ENCODE data around the gene MAD1L1. TPM values are rescaled to one million over a fixed set of nuclear protein-coding genes. Genes with fewer than 3 reads are reported as not detected.

The MAD1L1 gene
- total and polyA plus RNA-seq, 3 experiments from 2014 or later = 43.6 to 185 (median 47.3) TPM

DNA sequence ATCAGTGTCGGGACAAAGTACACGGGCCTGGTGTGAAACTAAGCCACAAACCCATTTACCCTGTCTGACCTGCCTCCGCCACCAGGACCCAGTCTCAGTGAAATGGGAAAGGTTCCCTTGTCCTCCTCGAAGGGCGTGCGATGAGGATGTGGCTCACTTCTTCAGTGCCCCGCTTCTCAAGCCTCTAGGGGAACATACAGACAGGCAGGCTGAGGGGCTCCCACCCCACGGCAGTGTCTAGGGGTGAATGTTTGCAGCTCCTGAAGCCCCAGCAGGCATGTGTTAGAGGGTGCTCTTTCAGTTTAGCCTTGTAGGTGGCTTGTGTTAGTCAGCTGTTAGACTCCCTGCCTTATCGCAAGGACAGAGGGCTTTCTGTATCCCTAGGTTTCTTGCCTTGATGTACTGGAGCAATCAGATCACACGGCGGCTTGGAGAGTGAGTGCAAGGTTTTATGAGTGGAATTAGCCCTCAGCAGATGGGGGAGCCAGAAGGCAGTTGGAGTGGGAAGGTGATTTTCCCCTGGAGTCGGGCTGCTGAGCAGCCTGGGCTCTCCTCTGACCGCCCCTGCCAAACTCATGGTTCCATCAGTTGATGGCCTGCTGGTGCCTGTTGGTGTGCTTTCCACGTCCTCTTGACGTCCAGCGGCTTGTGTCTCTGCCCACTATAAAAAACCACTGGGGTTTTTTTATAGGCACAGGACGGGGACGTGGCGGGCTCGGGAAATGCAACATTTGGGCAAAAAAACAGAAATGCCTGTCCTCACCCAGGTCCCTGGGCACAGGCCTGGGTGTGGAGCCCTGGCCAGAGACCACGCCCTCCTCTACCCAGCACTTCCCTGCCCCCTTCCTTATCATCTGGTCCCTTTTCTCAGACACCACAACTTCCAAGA lies 10.0 kb upstream of the MAD1L1 start:
- H3K4me1 Mint-ChIP-seq = peaks cover 9 to 23% (median 19%) of the 10 kb centered on the region in 3 donors
- no peaks in the 10 kb centered on the region for H3K27me3 ChIP-seq (ENCODE audit: insufficient read depth, low read length, poor library complexity, severe bottlenecking)
- peak overlapping the region; percentile 70 for H3K27ac ChIP-seq (ENCODE audit: low read depth, low read length)
- H3K27ac Mint-ChIP-seq = peak overlapping the region; percentile 79 to 95 (median 92)
- ChIA-PET POLR2A (interaction anchor here (1.6 kb wide), 1 partner anchor 111 kb away, joined by 6 read pairs; the partner anchor contains the start of gene EIF3B), CTCF (interaction anchor here (1.1 to 1.6 kb wide), 3 partner anchors 106 to 226 kb away, joined by 3 to 4 read pairs (median 3); no protein-coding TSS in a partner anchor)
- H3K4me3 Mint-ChIP-seq = peak overlapping the region; percentile 84 to 97 (median 94)
- H3K4me3 ChIP-seq (ENCODE audit: low read length) = peak overlapping the region; percentile 72
- H3K9me3 ChIP-seq (ENCODE audit: low read length) = no peaks in the 10 kb centered on the region
- no peaks in the 10 kb centered on the region for H3K9me3 Mint-ChIP-seq
- H3K4me1 ChIP-seq (ENCODE audit: insufficient read depth, low read length) = peaks cover 13% of the 10 kb centered on the region
- DNase-seq = peak in 1 of 5 donors; percentile 25
- peaks cover 6% of the 10 kb centered on the region for H3K36me3 ChIP-seq (ENCODE audit: insufficient read depth, low read length)
- no peaks in the 10 kb centered on the region for H3K27me3 Mint-ChIP-seq
- peaks cover 0 to 31% (median 0%) of the 10 kb centered on the region in 3 donors for H3K36me3 Mint-ChIP-seq

DNA sequence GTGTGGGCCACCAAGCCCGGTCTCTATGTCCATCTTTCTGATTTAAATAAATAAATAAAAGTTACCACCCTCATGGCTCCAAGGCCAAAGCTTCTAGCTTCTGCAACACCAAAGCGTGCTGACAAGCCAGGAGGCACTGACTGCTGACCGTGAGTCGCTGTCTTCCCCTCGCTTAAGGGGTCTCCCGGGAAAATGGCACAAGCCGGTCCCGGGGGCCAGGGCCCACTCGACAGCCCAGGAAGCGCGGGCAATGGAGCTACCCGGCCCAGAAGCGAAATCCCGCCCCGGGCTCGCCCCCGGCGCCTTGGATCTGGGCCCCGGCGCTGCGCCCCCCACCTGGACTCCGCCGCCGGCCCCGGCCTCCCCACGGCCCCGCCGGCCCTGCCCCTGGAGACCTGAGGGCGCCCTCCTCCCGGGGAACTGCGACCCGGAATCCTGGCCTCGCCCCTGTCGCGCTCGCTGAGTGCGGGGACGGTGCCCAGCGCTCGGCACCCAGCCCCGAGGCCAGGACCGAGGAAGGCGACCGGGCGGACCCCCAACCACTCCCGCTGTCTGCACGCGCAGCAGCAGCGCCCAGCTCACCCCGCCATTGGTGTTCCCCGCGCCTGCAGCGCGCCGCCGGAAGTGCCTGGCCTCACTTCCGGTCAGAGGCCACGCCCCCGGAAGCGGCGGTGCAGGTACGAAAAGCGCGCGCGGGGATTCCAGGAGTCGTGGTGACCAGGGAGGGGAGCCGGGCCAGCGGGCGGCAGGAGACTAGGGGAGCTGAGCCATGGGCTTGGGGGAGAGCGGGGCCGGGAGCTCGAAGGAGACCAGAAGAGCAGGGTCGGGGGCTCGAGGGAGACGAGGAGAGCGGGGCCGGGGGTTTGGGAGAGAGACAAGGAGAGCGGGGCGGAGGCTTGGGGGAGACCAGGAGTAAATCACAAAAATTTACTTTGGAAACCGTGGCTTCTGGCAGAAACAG lies 9.1 kb upstream of the MAD1L1 start, which contains the start of the genes MRM2 and NUDT1:
MRM2 (minus strand) TSS at position 626 of the 961 bp plus-strand sequence; CDS start at position 590, 36 bp downstream.
NUDT1 (plus strand) TSS at position 647 of the 961 bp plus-strand sequence. CDS start 2,349 bp downstream, outside the sequence.
- ChIA-PET CTCF (interaction anchor here (1.1 to 1.6 kb wide), 4 partner anchors 9 to 227 kb away, joined by 3 to 9 read pairs (median 4); partner anchors contain the start of gene MAD1L1), POLR2A (interaction anchor here (0.6 to 1.6 kb wide), 4 partner anchors 9 to 152 kb away, joined by 3 to 6 read pairs (median 4); partner anchors contain the start of genes EIF3B, MAD1L1 and SNX8)
- peak within 1 kb of the TSS; percentile 84 to 97 (median 94) for H3K4me3 Mint-ChIP-seq
- H3K27ac ChIP-seq (ENCODE audit: low read depth, low read length) = peak within 1 kb of the TSS; percentile 70
- no peaks in the 10 kb centered on the region for H3K9me3 ChIP-seq (ENCODE audit: low read length)
- H3K27me3 Mint-ChIP-seq = no peaks in the 10 kb centered on the region
- peaks cover 0 to 40% (median 0%) of the 10 kb centered on the region in 3 donors for H3K36me3 Mint-ChIP-seq
- peaks cover 13% of the 10 kb centered on the region for H3K4me1 ChIP-seq (ENCODE audit: insufficient read depth, low read length)
- no peaks in the 10 kb centered on the region for H3K27me3 ChIP-seq (ENCODE audit: insufficient read depth, low read length, poor library complexity, severe bottlenecking)
- peak; percentile 46 to 71 (median 49) for DNase-seq
- peaks cover 9 to 27% (median 19%) of the 10 kb centered on the region in 3 donors for H3K4me1 Mint-ChIP-seq
- H3K4me3 ChIP-seq (ENCODE audit: low read length) = peak within 1 kb of the TSS; percentile 72
- H3K27ac Mint-ChIP-seq = peak within 1 kb of the TSS; percentile 79 to 95 (median 92)
- no peaks in the 10 kb centered on the region for H3K9me3 Mint-ChIP-seq
- peaks cover 9% of the 10 kb centered on the region for H3K36me3 ChIP-seq (ENCODE audit: insufficient read depth, low read length)

DNA sequence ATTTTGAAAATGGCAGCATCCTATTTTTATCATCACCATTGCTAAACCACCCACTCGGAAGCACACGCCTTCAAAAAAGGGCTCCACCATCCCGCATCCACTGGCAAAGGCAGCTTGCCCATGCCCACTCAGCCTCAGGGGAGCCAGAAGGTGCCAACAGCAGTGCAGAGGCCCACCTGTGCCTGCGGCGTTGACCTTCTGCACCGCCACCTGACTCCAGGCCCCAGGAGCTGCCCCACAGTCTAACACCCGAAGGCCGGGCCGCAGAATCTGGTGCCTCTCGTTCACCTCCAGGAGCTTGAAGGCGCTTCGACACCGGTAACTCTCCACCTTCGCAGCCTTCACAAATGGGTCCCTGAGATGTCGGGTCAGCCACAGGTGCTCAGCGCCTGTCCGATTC lies 6.5 kb upstream of the MAD1L1 start:
- Mint-ChIP-seq H3K27me3 (no peaks in the 10 kb centered on the region), H3K4me1 (peaks cover 10 to 32% (median 25%) of the 10 kb centered on the region in 3 donors), H3K27ac (peak overlapping the region in 1 of 8 donors; percentile 68), H3K36me3 (peaks cover 0 to 50% (median 7%) of the 10 kb centered on the region in 3 donors), H3K4me3 (peak overlapping the region in 3 of 7 donors; percentile 54 to 78 (median 75)), H3K9me3 (no peaks in the 10 kb centered on the region)
- H3K27ac ChIP-seq (ENCODE audit: low read depth, low read length) = no peak overlapping the region
- no peaks in the 10 kb centered on the region for H3K9me3 ChIP-seq (ENCODE audit: low read length)
- no peak for DNase-seq
- H3K27me3 ChIP-seq (ENCODE audit: insufficient read depth, low read length, poor library complexity, severe bottlenecking) = no peaks in the 10 kb centered on the region
- peaks cover 9% of the 10 kb centered on the region for H3K36me3 ChIP-seq (ENCODE audit: insufficient read depth, low read length)
- no peak overlapping the region for H3K4me3 ChIP-seq (ENCODE audit: low read length)
- ChIA-PET CTCF (interaction anchor here (0.8 to 1.7 kb wide), 2 partner anchors 9 to 109 kb away, joined by 3 to 4 read pairs; no protein-coding TSS in a partner anchor), POLR2A (no interaction called here)
- peaks cover 13% of the 10 kb centered on the region for H3K4me1 ChIP-seq (ENCODE audit: insufficient read depth, low read length)

DNA sequence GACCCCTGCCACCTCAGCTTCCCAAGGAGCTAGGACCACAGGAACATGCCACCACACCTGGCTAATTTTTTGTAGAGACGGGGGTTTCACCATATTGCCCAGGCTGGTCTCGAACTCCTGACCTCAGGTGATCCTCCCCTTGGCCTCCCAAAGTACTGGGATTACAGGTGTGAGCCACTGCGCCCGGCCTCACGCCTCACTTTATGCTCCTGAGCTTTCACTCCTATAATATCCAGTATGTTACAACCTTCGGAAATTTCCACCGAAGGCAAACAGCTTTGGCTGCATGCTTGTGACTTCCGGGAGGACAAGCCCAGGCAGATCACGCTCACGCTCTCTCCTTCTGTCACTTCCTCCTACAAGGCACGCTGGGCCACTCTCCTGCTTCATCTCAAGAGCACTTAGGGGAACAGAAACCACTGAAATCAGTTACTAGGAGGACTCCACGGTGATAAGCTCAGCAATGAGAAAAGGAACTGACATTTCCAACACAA lies 4.4 kb upstream of the MAD1L1 start:
- Mint-ChIP-seq H3K27ac (peak overlapping the region in 1 of 8 donors; percentile 17), H3K36me3 (peaks cover 0 to 52% (median 7%) of the 10 kb centered on the region in 3 donors), H3K27me3 (no peaks in the 10 kb centered on the region), H3K4me1 (peaks cover 13 to 36% (median 22%) of the 10 kb centered on the region in 3 donors), H3K4me3 (peak overlapping the region in 1 of 7 donors; percentile 87), H3K9me3 (no peaks in the 10 kb centered on the region)
- Histone ChIP-seq H3K9me3 (ENCODE audit: low read length) (no peaks in the 10 kb centered on the region), H3K4me1 (ENCODE audit: insufficient read depth, low read length) (peaks cover 11% of the 10 kb centered on the region), H3K27me3 (ENCODE audit: insufficient read depth, low read length, poor library complexity, severe bottlenecking) (no peaks in the 10 kb centered on the region), H3K27ac (ENCODE audit: low read depth, low read length) (no peak overlapping the region), H3K4me3 (ENCODE audit: low read length) (no peak overlapping the region), H3K36me3 (ENCODE audit: insufficient read depth, low read length) (peaks cover 9% of the 10 kb centered on the region)
- POLR2A ChIA-PET = no interaction called here
- CTCF ChIA-PET = no interaction called here
- no peak for DNase-seq

DNA sequence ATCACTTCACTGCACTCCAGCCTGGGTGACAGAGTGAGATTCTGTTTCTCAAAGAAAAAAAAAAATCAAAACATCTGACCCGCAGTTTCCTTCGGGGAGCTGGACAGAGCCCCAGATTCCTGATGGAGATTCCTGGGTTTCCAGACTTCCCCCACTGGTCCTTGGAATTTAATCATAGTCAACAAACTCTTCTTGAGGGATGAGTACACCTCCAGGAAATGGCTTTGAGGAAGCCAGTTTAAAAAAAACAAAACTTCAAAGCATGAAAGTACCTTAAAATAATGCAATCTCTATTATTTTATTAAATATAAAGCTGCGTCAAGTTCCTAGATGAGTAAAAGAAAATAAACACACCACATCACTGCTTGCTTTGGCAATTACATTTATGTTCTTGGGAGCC lies 1.2 kb upstream of the MAD1L1 start:
- no peaks in the 10 kb centered on the region for H3K9me3 ChIP-seq (ENCODE audit: low read length)
- ChIA-PET CTCF (no interaction called here), POLR2A (no interaction called here)

DNA sequence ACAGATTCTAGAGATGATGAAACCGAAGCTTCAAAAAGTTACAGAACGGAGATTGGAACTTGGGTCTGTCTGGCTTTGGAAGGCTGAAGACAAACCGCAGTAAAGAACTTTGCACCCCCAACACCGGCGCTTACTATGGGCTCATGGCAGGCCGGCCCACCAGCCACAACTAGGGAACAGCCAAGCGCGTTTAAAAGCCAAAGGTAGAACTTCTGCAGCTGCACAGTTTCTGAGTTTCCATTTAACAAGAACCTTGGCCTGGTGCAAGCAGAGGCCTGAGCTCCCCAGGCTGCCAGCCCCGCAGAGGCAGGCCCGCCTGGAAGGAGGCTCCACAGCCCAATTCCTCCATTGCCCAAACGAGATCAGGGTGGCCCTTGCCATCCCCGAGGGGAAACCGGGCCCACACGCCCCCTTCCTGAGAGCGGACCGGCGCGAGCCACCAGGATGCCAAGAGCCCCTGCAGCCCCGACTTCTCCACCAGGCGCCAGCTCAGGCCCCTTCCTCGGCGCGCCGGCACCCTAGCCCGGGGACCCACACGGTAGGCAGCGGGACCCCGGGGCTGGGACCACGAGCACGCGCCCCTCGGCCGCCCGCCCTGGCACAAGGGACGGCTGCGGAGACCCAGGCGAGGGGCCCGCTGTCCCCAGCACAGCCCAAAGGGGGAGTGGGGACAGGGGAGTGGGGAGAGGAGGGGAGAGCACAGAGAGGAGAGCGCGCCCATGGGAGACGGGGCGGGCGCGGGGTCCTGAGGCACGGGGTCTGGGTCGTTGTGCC lies 566 bp downstream of the MAD1L1 start:
- H3K27me3 ChIP-seq (ENCODE audit: insufficient read depth, low read length, poor library complexity, severe bottlenecking) = no peaks in the 10 kb centered on the region
- peaks cover 28% of the 10 kb centered on the region for H3K4me1 ChIP-seq (ENCODE audit: insufficient read depth, low read length)
- no peaks in the 10 kb centered on the region for H3K9me3 ChIP-seq (ENCODE audit: low read length)
- ChIA-PET CTCF (interaction anchor here (1.1 to 2.1 kb wide), 2 partner anchors 9 kb away, joined by 3 to 9 read pairs; no protein-coding TSS in a partner anchor), POLR2A (interaction anchor here (1.0 to 1.1 kb wide), 2 partner anchors 9 to 122 kb away, joined by 3 to 4 read pairs; partner anchors contain the start of genes EIF3B, MRM2 and NUDT1)
- H3K36me3 ChIP-seq (ENCODE audit: insufficient read depth, low read length) = peaks cover 5% of the 10 kb centered on the region
- H3K27ac ChIP-seq (ENCODE audit: low read depth, low read length) = peak overlapping the region; percentile 59
- H3K4me1 Mint-ChIP-seq = peaks cover 33 to 47% (median 35%) of the 10 kb centered on the region in 3 donors
- peak overlapping the region; percentile 97 for H3K4me3 ChIP-seq (ENCODE audit: low read length)
- peak overlapping the region; percentile 86 to 96 (median 92) for H3K4me3 Mint-ChIP-seq
- no peaks in the 10 kb centered on the region for H3K9me3 Mint-ChIP-seq
- H3K27me3 Mint-ChIP-seq = no peaks in the 10 kb centered on the region
- peak in 2 of 5 donors; percentile 13 to 17 for DNase-seq
- H3K36me3 Mint-ChIP-seq = peaks cover 0 to 44% (median 11%) of the 10 kb centered on the region in 3 donors
- H3K27ac Mint-ChIP-seq = peak overlapping the region in 7 of 8 donors; percentile 39 to 88 (median 78)

More for the DNA sequence above, 1.2 kb upstream of the MAD1L1 start:
- Histone ChIP-seq H3K4me3 (ENCODE audit: low read length) (no peak overlapping the region), H3K27me3 (ENCODE audit: insufficient read depth, low read length, poor library complexity, severe bottlenecking) (no peaks in the 10 kb centered on the region), H3K4me1 (ENCODE audit: insufficient read depth, low read length) (peaks cover 28% of the 10 kb centered on the region), H3K27ac (ENCODE audit: low read depth, low read length) (no peak overlapping the region), H3K36me3 (ENCODE audit: insufficient read depth, low read length) (peaks cover 14% of the 10 kb centered on the region)
- Mint-ChIP-seq H3K36me3 (peaks cover 0 to 49% (median 11%) of the 10 kb centered on the region in 3 donors), H3K9me3 (no peaks in the 10 kb centered on the region), H3K4me3 (peak overlapping the region; percentile 60 to 96 (median 67)), H3K4me1 (peaks cover 31 to 47% (median 33%) of the 10 kb centered on the region in 3 donors), H3K27ac (peak overlapping the region in 1 of 8 donors; percentile 54), H3K27me3 (no peaks in the 10 kb centered on the region)
- DNase-seq = no peak
